ENCODE results near the gene HS1BP3.

HS1BP3 gene

DNA sequence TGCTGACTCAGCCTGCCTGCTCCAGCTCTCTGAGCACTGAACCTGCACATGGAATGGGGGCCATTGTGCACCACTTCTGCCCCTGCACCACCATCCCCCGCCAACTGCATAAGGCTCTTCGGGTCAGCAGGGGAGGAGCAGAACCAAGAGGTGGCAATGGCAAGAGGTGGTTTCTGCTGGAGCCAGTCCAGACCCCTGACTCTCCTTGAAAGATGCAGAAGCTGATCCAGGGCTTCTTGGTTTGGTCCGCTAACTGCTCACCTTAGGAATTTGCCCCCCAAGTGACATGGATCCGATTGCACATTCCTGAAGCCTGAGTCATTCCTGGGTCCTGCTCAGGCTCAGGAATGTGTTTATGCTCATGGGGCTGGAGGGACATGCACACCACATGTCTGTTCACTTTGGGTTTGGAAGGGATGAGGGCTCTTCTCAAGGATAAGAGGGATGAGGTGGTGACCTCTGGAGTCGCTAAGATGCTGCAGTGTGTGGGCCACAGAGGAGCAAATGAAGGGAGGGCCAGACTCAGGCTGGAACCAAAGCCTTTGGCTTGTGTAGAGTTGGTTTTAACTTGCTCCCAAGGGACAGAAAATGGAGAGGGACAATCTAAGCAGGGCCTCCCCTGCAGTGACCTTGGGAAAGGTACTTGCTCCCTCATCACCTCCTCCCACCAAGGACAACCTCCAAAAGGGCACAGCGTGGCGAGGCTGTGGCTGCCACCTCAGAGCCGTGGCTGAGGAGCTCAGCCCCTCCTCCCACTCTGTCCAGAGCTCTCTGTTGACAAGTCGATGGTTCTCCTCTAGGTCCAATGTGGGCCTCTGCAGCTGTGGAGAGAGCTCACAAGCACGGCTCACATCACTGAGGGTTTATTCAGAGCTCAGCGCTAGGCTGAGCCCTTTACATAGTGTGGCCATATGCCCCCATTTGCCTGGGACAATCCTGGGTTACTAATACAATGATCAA, 66.2 kb downstream of the HS1BP3 start:
- DNase-seq (ENCODE audit: low spot score), result peak; percentile 62

DNA sequence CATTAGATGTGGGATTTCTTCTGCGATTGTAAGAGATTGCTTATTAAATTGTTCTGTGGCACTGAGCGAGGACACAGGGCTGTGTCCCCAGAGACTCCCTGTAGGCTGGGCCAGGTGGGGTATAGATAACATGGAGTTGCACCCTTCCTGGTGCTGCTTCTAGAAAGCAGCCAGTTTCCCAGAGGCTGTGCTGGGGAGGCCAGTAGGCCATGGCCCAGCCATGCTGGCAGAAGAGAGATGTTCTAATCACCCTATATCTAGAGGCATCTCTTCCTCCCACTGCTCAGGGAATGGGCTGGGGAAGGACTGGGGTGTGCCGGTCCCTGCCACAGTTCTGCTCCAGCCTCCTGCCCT, 66.9 kb downstream of the HS1BP3 start:
- no peak for DNase-seq (ENCODE audit: low spot score)

DNA sequence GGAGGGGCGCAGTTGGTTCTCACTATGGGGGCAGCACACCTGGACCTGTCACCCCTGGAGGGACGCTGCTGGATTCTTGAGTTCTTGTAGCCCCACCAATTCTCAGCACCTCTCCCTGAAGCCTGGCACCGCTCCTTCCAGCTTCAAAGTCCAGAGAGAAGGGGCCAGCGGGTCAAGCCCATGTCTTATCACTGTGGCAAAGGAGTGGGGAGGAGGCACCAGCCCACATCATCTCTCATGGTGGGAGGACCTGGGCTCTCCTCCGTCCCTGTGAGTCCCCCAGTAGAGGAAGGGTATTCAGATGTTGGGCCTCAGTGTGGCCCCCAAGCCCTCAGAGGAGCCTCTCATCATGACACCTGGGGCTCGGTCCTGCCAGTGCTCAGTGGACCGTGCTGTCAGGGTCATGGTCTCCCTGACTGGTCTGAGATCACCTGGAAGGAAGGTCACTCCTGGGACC, 67.4 kb downstream of the HS1BP3 start:
- no peak for DNase-seq (ENCODE audit: low spot score)

DNA sequence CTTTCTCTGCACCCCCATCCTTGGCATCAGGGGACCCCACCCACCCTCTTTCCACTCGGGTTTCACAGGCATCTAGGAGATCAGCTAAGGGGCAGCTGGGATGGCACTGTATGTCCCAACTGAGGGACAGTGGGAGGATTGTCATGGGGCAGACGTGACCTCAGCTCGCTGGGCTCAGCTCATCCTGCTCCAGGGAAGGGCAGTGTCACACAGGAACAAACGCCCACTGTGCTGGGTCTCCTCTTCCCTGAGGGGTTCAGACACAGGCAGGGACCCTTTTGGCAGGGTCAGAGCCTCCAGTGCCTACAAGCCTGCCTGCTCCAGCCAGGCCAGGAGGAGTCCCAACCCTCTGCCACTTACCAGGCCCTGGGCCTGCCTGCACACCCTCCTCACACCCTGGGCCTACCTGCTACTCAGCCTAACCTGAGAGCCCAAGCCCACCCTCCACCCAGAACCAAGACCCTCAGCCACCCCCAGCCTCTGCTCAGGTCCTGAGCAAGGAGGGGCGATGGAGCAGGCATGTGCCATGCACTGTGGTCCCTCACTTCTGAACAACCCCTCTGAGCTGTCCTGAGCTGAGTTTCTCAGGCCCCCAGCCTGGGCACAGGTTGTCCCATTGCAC, 68.2 kb downstream of the HS1BP3 start:
- no peak for DNase-seq (ENCODE audit: low spot score)

DNA sequence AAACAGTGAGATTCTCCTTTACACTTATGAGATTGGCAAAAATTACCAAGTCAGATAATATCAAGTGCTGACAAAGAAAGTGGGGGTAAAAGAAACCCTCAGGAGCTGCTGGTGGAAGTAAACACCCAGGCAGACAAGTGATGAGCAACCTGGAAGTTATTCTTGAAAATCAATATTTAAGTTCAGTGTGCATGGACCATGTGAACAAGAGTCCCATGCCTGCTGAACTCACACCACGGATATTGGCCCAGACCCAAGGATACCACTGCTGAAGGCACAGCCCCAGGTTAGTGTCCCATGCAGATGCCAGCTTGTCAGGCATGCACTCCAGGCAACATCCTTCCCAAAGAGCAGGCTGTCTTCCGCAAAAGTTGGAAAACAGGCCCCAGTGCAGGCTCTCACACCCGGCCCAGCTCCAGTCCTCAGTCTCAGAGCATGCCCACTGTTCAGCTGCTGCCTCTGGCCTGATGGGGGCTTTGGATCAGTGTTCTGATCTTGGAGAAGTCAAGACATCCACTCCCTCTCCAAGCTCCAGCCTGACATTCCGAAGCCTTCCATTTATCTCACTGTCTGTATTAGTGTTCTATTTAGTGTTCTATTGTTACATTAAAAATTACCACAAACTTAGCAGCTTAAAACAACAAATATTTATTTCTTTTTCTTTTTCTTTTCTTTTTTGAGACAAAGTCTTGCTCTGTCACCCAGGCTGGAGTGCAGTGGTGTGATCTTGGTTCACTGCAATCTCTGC, 70.0 kb downstream of the HS1BP3 start:
- DNase-seq (ENCODE audit: low spot score), result no peak

DNA sequence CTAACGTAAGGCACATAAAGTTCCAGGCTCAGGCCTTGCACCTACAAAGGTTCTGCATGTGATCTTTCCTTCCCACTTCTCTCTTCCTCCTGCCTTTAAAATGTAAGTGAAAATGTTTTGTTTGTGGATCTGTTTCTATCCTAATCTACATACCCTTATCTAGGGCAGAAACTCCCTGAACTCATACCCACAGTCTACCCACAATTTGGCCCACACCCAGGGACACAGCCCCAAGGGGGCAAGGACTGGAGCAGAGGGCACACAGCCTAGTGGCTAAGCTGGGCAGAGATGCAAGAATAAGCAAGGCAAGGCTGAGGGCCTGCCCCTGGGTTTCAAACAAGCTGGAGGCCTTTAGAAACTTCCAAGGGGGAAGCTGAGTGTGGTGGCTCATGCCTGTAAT, 71.0 kb downstream of the HS1BP3 start:
- no peak for DNase-seq (ENCODE audit: low spot score)

DNA sequence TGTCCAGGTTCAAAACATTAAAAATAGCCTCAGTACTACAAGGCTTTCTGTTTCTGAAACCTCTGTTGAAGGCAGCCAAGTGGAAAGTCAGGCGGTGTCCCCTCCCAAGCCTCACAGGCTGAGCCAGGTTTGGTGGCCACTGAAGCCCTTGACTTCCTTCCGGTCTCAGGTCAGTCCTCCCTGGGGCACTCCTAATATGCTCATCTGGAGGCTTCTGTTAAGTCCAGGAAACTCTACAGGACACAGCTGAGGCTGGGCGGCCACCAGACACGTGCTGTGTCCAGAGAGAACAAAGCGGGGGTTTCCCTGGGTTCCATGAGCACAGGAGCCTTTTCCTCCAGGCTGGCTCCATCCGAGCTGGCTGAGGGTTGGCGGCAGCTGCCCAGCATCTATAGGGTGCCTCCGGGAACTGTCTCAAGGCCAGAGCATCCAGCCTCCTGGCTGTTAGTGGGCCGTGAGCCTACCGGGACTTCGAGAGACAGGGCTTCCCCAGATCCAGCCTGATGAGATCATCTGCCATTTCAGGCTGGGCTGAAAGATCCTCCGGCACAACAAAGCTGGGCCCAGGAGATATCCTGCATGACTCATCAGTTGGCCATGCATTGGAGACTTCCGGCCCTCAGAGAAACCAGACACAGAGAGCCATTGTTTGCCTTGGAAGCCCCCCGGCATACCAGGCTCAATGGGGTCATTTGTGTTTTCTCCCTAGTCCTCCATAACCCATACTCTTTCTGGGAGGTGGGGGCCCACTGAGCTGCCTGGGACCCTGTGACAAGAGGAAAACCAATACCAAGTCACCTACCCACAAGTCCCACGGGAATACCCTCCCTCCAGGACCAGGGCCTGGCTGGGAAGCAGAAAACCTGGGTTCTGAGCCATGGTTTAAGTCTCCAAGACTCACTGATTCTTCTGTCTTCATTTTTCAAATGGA, 71.7 kb downstream of the HS1BP3 start:
- peak; percentile 94 for DNase-seq (ENCODE audit: low spot score)

DNA sequence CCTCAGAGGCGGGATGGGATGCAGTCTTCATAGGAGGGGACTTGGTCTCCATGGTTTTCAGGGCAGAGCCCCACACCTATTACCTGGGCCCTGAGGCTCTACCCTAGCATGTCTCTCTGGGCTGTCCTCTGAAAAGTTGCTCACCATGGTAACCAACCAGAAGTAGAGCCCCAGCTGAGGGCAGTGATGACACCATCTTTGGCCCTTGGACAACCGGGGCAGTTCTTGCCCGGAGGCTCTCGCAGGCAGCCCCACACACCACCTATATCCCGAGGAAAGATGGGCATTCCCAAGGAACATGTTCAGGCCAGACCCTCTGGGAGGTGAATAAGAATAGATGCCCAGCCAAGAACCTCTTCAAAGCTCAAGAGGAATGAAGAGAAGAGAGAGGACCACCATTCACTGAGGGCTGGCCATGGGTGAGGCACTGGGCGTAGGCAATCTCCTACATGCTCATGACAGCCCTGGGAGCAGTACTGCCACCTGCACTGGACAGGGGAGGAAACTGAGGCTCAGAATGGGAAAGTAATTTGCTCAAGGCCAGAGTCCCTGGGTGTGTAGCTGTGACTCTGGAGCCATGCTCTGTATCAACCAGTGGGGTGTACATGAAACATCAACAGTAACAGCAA, 72.5 kb downstream of the HS1BP3 start:
- no peak for DNase-seq (ENCODE audit: low spot score)

DNA sequence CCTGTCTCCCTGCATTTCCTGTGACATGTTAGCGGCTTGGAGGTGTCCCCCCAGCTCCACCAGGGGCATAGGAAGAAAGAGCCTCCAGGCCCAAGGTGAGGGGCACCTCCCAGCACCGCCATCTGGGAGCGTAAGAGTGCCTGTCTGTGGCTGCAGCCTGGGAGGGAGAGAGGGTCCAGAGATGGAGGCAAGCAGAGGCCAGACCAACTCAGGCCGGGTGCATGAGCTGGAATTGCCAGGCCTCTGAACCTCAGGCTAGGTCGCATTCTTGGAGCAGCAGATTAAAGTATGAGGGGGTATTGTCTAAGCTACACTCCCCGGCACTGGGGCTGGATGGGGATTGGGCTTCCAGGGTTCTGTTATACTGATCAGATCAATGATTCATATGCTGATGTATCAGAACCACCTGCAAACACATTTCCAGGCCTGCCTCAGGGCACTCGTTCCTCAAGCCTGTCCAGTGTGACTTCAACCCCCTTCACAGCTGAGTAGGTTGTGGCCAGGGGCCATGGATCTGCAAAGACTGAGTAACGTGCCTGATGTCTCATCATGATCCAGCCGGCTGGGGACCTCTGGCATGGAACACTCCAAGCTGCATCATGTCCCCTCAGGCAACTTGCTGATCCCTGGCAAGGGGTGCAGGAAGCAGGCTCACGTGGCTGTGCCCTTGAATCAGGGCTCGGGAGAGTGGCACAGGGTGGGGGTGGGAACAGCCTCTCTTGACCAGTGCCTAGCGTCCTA, 73.2 kb downstream of the HS1BP3 start:
- no peak for DNase-seq (ENCODE audit: low spot score)

DNA sequence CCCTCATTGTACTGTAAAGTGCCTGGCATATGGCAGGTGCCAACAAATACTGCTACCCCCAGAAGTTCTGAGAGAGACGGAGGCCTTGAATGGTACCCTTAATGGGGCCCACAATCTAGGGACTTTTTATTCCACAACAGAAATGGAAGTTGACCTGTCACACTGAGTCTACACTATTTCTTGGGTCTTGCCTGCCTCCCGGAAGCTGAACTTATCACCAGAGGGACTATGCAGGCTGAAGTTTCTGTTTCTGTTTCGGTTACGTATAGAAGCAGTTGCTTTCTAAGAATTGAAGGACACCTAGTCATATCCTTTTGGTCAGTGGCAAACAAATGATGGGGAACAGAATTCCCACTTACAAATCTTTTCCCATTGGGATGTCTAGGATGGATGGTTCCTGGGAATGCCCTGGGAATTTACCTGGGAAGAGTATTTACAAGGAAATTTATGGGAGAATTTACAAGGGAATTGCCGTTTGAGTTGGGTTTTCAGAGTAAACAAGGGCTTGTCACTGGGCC, 74.2 kb downstream of the HS1BP3 start:
- no peak for DNase-seq (ENCODE audit: low spot score)

DNA sequence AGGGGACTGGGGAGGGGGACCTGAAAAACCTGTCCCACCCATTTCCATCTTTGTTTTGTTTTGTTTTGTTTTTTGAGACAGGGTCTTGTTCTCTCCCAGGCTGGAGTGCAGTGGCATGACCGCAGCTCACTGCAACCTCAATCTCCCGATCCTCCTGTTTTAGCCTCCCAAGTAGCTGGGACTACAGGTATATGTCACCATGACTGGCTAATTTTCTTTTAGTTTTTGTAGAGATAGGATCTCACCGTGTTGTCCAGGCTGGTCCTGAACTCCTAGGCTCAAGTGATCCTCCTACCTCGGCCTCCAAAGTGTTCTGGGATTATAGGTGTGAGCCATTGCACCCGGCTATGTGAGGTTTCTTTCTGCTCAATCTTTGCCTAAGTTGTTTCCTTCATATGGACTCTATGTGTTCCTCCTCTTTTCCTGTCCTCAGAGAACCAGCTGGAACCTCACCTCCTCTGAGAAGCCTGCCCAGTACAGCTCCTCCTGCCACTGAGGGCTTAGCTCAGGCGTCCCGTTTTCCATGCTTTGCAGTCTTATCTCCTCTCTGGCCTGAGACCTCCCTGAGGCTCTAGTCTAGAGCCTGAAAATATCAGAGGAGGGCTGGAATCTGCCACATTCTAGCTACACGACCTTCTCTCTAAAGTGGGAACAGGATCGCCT, 74.8 kb downstream of the HS1BP3 start:
- no peak for DNase-seq (ENCODE audit: low spot score)

DNA sequence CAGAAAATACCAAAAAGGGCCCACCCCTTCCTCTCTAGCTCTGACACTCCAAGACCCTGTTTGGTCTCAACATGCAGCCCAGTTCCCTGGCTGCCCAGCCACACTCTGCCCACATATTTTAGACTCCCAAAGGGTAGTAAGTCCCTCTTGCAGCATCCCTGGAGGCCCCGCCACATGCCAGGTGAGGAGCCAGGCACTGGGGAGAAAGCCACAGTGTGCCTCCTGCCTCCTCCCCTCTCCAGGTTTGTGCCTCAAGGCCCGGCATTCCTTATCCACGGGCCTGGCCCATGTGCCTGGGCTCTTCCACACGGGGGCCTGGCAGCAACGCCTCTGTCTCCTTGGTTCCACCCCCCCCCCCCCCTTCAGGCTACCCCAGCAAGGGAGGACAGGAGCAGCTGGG, 75.5 kb downstream of the HS1BP3 start:
- no peak for DNase-seq (ENCODE audit: low spot score)

DNA sequence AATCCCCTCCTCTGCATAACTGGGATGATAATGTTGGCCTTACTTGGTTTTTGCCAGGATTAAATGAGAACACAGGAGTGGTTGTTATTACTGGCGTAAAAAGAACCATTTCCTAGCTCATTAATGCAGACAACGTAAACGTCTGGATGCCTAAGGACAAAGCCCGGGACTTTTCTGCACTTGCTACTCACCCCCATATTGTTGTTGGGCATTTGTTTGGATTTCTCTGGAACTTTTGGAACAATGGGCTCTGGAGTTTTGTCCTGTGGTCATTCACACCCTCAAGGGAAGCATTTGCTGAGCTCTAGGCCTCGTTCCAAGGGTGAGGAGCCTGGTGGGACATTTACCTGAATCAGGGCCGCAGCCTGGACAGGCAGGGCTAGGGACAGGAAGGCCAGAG, 76.0 kb downstream of the HS1BP3 start:
- DNase-seq (ENCODE audit: low spot score), result no peak

DNA sequence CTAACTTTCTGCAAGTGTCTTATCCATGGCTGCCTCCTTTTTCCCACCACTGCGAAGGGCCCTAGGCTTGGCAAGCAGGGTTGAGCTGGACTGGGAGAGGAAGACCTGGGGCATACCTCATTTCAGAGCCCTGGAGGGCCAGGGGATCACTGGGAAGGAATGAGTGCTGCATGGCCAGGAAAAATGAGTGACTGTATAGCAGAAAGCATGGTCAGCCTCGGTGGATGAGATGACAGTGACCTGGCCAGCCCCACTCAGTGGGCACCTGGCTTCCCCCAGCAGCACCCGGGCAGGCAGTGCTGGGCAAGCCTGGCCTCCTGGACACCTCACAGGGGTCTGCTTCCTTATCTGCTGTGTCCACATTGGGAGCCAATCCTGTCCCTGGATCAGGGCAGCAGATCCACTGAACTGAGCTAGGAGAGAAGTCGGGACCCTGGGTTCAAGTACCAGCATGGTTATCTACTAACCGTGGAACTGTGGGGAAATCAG, 76.4 kb downstream of the HS1BP3 start:
- no peak for DNase-seq (ENCODE audit: low spot score)

DNA sequence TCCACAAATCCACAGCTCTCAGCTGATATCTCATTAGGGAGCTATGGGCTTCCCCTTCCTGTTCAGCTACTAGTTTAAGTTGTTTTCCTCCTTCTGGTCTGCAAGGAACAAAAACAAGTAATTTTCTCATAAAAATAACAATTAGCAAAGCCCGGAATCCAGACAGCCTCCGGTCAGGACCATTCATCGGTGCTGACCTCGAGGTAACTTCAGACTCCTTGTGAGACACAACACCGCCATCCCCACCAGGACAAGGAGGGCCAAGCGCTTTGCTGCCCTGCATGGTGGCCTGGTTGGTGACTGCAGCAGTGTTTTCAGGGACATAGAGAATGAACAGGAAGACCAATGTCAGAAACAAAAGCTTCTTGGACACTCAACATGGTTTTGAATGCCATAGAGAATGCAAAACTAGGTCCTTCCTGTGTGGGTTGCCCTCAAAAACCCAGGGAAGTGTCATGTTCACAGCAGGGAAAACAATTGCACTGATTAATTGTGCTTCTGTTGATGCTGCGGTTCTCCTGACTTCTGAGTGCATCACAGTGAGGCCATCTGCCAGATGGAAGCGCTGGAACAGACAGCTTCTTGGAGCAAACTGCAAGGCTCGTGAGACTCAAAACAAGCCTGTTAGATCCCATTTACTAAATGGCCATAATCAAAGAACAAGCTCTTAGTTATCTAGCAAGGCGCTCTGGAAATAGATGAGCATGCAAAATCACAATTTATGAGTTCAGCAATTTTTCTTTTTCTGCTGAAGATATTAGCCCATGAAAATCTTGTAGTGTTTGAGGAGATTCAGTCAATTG, 77.1 kb downstream of the HS1BP3 start:
- no peak for DNase-seq (ENCODE audit: low spot score)

DNA sequence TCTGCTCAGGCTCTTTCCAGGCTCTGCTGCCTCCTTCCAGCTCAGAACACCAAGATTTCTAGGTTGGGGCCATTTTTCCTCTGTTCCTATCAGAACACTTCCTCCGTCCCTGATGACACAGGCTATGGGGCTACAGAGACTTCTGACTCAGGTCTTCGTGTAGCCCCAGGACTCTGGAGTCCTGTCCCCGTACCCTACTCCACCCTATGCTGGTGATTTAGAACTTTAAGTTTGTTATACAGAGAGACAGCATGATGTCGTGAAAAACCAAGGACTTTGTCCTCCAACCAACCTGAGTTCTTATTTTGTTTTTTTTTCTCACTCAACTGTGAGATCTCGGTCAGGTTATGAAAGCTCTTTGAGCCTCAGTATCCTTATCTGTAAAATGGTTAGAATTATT, 78.7 kb downstream of the HS1BP3 start:
- DNase-seq (ENCODE audit: low spot score), result no peak

DNA sequence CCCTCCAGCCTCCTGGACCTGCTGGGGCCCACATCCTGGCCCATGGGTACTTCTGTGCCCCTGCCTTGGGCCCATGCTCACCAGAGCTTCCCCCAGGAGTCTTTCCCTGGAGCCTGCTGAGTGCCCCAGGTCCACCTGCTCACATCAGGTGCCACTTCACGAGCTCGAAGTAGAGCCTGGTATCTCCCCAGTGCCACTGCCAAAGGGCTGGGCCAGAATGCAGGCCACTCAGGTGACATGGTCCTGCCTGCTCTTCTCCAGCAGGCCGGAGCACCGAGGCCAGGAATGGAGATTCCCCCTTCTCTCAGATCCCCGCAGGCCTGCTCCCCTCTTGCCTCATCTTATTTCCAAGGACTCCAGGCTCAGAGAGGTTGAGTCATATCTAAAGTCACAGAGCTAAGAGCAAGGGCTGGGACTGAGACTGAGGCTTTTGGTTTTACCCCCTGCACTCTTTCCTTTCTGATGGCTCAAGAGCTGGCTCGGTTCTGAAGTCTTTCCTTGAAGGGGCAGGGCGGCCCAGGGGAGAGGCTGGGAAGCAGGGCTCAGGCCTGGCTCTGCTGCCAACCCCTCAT, 79.2 kb downstream of the HS1BP3 start:
- DNase-seq (ENCODE audit: low spot score), result no peak

DNA sequence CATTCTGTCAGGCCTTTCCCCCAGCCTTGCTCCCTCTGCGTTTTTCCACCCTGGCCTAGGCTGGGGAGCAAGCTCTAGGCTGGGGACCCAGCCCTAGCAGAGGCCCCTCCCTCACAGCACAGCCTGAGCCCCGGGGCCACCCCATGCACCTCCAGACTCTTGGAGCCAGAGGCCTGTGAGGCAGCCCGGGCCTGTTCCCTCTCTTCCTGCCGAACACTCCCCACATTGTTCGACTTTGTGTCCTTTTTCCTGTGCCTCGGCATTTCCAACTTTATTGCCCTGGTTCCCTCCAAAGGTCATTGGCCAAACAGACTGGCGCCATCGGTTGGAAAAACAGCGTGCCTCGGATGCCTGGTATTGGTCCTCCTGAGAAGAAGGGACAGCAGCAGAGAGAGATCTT, 79.7 kb downstream of the HS1BP3 start:
- DNase-seq (ENCODE audit: low spot score), result no peak

All from COLO829 (cell line).